IMR-90 (cell line): Measurements from ENCODE around the gene USP30. TPM values are rescaled to one million over a fixed set of nuclear protein-coding genes. Genes with fewer than 3 reads are reported as not detected.

Source experiments
- ATAC-seq: fragments of 200-7000 bp; cut with Tn5 transposase; 2 replicates; pipeline ENCODE4 v1.9.1; 2020; ENCODE audit warnings: low read depth, mild to moderate bottlenecking, moderate library complexity
- BruUV-seq: library from RNA; stranded (reverse); fragments of 400-500 nt; replicated peaks from 2 replicates; lab custom pipeline; 2021; lab: Mats Ljungman, UMichigan
- CTCF ChIA-PET: fragments of 300-600 bp; formaldehyde crosslinking; extraction: SDS; loops from one replicate; lab custom pipeline; 2021; ENCODE audit warnings: antibody characterized with exemption; lab: Yijun Ruan, JAX
- POLR2A ChIA-PET: fragments of 300-600 bp; sonication (Branson Sonifier 250); formaldehyde crosslinking; loops from one replicate; lab custom pipeline; 2022; ENCODE audit warnings: antibody characterized with exemption; ENCODE audit not compliant: unreplicated experiment; lab: Charles Lee
- DNase-seq: peaks from one replicate; pipeline ENCODE4 v3.0.0; 2013
- H2AFZ ChIP-seq: replicated peaks from 2 replicates; pipeline ENCODE3; 2013; ENCODE audit warnings: low read length, mild to moderate bottlenecking; ENCODE audit not compliant: poor library complexity
- H2AK5ac ChIP-seq: 2 replicates; pipeline ENCODE4 v1.6.1; 2013; ENCODE audit warnings: low read depth, low read length, inconsistent platforms
- H2AK9ac ChIP-seq: replicated peaks from 2 replicates; pipeline ENCODE3; 2013; ENCODE audit warnings: mild to moderate bottlenecking, low read depth, low read length, moderate library complexity; ENCODE audit not compliant: poor library complexity
- H2BK120ac ChIP-seq: 2 replicates; pipeline ENCODE4 v1.6.1; 2013; ENCODE audit warnings: low read depth, low read length, inconsistent platforms
- H2BK15ac ChIP-seq: 3 replicates; pipeline ENCODE4 v1.6.1; 2013; ENCODE audit warnings: low read depth, low read length, inconsistent platforms
- H2BK20ac ChIP-seq: 2 replicates; pipeline ENCODE4 v1.6.1; 2013; ENCODE audit warnings: low read depth, mild to moderate bottlenecking, inconsistent platforms, low read length, moderate library complexity
- H2BK5ac ChIP-seq: 2 replicates; pipeline ENCODE4 v1.6.1; 2013; ENCODE audit warnings: mild to moderate bottlenecking, low read depth, low read length, inconsistent platforms; ENCODE audit not compliant: poor library complexity, severe bottlenecking
- H3K14ac ChIP-seq: replicated peaks from 2 replicates; pipeline ENCODE4 v1.6.1; 2013; ENCODE audit warnings: low read depth, low read length, inconsistent platforms
- H3K18ac ChIP-seq: 2 replicates; pipeline ENCODE4 v1.6.1; 2013; ENCODE audit warnings: low read depth, low read length, control low read depth
- H3K23ac ChIP-seq: 2 replicates; pipeline ENCODE4 v1.6.1; 2013; ENCODE audit warnings: low read depth, low read length, inconsistent platforms
- H3K27ac ChIP-seq: 2 replicates; pipeline ENCODE4 v1.5.1; 2013; ENCODE audit warnings: mild to moderate bottlenecking, control low read depth, low read length; ENCODE audit not compliant: insufficient read depth
- H3K27me3 ChIP-seq: 2 replicates; pipeline ENCODE4 v1.6.1; 2013; ENCODE audit warnings: low read length; ENCODE audit not compliant: control insufficient read depth, insufficient read depth
- H3K36me3 ChIP-seq: 2 replicates; pipeline ENCODE4 v1.6.1; 2013; ENCODE audit warnings: low read length, mixed read lengths; ENCODE audit not compliant: control insufficient read depth, insufficient read depth
- H3K4ac ChIP-seq: 2 replicates; pipeline ENCODE4 v1.6.1; 2013; ENCODE audit warnings: low read depth, low read length, inconsistent platforms
- H3K4me1 ChIP-seq: 2 replicates; pipeline ENCODE4 v1.6.1; 2013; ENCODE audit warnings: low read length, mixed read lengths; ENCODE audit not compliant: control insufficient read depth, insufficient read depth
- H3K4me2 ChIP-seq: 2 replicates; pipeline ENCODE4 v1.6.1; 2013; ENCODE audit warnings: low read depth, mild to moderate bottlenecking, control low read depth, low read length, moderate library complexity
- H3K4me3 ChIP-seq: 2 replicates; pipeline ENCODE4 v1.5.1; 2013; ENCODE audit warnings: low read depth, mild to moderate bottlenecking, control low read depth, low read length, moderate library complexity; ENCODE audit not compliant: insufficient read depth
- H3K56ac ChIP-seq: 2 replicates; pipeline ENCODE4 v1.6.1; 2013; ENCODE audit warnings: low read length, inconsistent platforms; ENCODE audit not compliant: insufficient read depth; ENCODE audit errors: extremely low read depth
- H3K79me1 ChIP-seq, 2 experiments: 2 replicates each; pipeline ENCODE4 v1.6.1; 2013; ENCODE audit warnings: low read length in 2 of 2, inconsistent platforms in 1 of 2, low read depth in 1 of 2
- H3K9ac ChIP-seq: 2 replicates; pipeline ENCODE4 v1.6.1; 2013; ENCODE audit warnings: low read depth, low read length, control low read depth
- H3K9me1 ChIP-seq: 2 replicates; pipeline ENCODE4 v1.6.1; 2013; ENCODE audit warnings: low read length, inconsistent platforms; ENCODE audit not compliant: insufficient read depth
- H3K9me3 ChIP-seq: 2 replicates; pipeline ENCODE4 v1.6.1; 2013; ENCODE audit warnings: low read length; ENCODE audit not compliant: control insufficient read depth, insufficient read depth
- H4K20me1 ChIP-seq: 2 replicates; pipeline ENCODE4 v1.6.1; 2013; ENCODE audit warnings: low read length, inconsistent platforms; ENCODE audit not compliant: insufficient read depth
- H4K5ac ChIP-seq: 2 replicates; pipeline ENCODE4 v1.6.1; 2013; ENCODE audit warnings: mild to moderate bottlenecking, low read depth, low read length, control low read depth
- H4K8ac ChIP-seq, 2 experiments: 2 replicates each; pipeline ENCODE4 v1.6.1; 2013; ENCODE audit warnings: low read depth in 2 of 2, low read length in 2 of 2, control low read depth in 1 of 2, inconsistent platforms in 1 of 2
- H4K91ac ChIP-seq: 2 replicates; pipeline ENCODE4 v1.6.1; 2013; ENCODE audit warnings: low read depth, low read length, inconsistent platforms; ENCODE audit not compliant: insufficient read depth
- BHLHE40 ChIP-seq: fragments of 150-350 bp; IDR thresholded peaks from 2 replicates; pipeline ENCODE4 v1.6.1; 2016; ENCODE audit warnings: mild to moderate bottlenecking, low read depth, low read length
- CHD1 ChIP-seq: IDR thresholded peaks from 2 replicates; pipeline ENCODE4 v1.6.1; 2012; ENCODE audit warnings: low read depth, low read length, improper control_type of control experiment
- MAFK ChIP-seq: IDR thresholded peaks from 2 replicates; pipeline ENCODE4 v1.6.1; 2012; ENCODE audit warnings: low read depth, low read length, improper control_type of control experiment
- MAZ ChIP-seq: IDR thresholded peaks from 2 replicates; pipeline ENCODE4 v1.6.1; 2012; ENCODE audit warnings: low read depth, mild to moderate bottlenecking, low read length, improper control_type of control experiment, moderate library complexity, borderline replicate concordance
- MXI1 ChIP-seq: IDR thresholded peaks from 2 replicates; pipeline ENCODE4 v1.6.1; 2012; ENCODE audit warnings: low read depth, mild to moderate bottlenecking, low read length, moderate library complexity, borderline replicate concordance
- NFE2L2 ChIP-seq: fragments of 150-350 bp; IDR thresholded peaks from 2 replicates; pipeline ENCODE4 v1.6.1; 2016; ENCODE audit warnings: low read depth, mild to moderate bottlenecking, low read length
- POLR2A ChIP-seq: IDR thresholded peaks from 2 replicates; pipeline ENCODE4 v1.6.1; 2012; ENCODE audit warnings: mild to moderate bottlenecking, low read depth, low read length
- RCOR1 ChIP-seq: IDR thresholded peaks from 2 replicates; pipeline ENCODE4 v1.6.1; 2012; ENCODE audit warnings: mild to moderate bottlenecking, low read length, improper control_type of control experiment; ENCODE audit not compliant: insufficient replicate concordance
- SMC3 ChIP-seq: fragments of 150-350 bp; IDR thresholded peaks from 2 replicates; pipeline ENCODE4 v1.6.1; 2016; ENCODE audit warnings: low read depth, mild to moderate bottlenecking, antibody characterized with exemption, low read length, moderate library complexity
- WGBS, 2 experiments: methylation state at CpG; one replicate each; pipeline versions ENCODE4 v1.1.5 to v1.1.7; 2013; ENCODE audit warnings: missing lambda C conversion rate in 2 of 2; ENCODE audit not compliant: insufficient read length in 1 of 2; ENCODE audit errors: extremely low coverage in 2 of 2; 5-methylcytosine and 5-hydroxymethylcytosine counted together
- dilution Hi-C: fragments of 300-500 bp; cut with HindIII; formaldehyde crosslinking; loops from one replicate; pipeline ENCODE4 v1.14.3; 2018; ENCODE audit warnings: low sequenced_read_pairs; ENCODE audit not compliant: unreplicated experiment
- in situ Hi-C: fragments of 300-500 bp; cut with MboI; formaldehyde crosslinking; loops from 3 replicates; pipeline ENCODE4 v1.14.3; 2019; ENCODE audit warnings: low sequenced_read_pairs, inconsistent platforms, mixed read lengths
- intact Hi-C: fragments of 100-400 bp; cut with micrococcal nuclease; formaldehyde crosslinking; loops from 2 replicates; pipeline ENCODE4 v1.10.0; 2022
- polyA plus RNA-seq, 3 experiments: library from polyadenylated mRNA; depleted of rRNA; stranded (reverse); fragments of >200 nt; gene quantifications; 2 replicates each; pipeline ENCODE4 v1.2.3, GENCODE V29; 2012; ENCODE audit warnings: low replicate concordance in 1 of 3
- total RNA-seq: library from RNA; depleted of rRNA; stranded (reverse); fragments of >200 nt; gene quantifications from 2 replicates; pipeline ENCODE4 v1.2.3, GENCODE V29; 2012
- TF ChIP-seq, protein P1 (sequence below): conservative IDR thresholded peaks from 2 replicates; pipeline ENCODE4 v1.5.1; 2012; ENCODE audit warnings: mild to moderate bottlenecking, low read depth, low read length, improper control_type of control experiment
- TF ChIP-seq, protein P2 (sequence below): fragments of 150-350 bp; IDR thresholded peaks from 2 replicates; pipeline ENCODE4 v1.6.1; 2017; ENCODE audit warnings: mild to moderate bottlenecking, antibody characterized with exemption, low read length, low read depth

The USP30 gene
- total and polyA plus RNA-seq, 2 of the 4 experiments (the other 2 are of a cell fraction): 10.4 to 11.2 TPM

DNA sequence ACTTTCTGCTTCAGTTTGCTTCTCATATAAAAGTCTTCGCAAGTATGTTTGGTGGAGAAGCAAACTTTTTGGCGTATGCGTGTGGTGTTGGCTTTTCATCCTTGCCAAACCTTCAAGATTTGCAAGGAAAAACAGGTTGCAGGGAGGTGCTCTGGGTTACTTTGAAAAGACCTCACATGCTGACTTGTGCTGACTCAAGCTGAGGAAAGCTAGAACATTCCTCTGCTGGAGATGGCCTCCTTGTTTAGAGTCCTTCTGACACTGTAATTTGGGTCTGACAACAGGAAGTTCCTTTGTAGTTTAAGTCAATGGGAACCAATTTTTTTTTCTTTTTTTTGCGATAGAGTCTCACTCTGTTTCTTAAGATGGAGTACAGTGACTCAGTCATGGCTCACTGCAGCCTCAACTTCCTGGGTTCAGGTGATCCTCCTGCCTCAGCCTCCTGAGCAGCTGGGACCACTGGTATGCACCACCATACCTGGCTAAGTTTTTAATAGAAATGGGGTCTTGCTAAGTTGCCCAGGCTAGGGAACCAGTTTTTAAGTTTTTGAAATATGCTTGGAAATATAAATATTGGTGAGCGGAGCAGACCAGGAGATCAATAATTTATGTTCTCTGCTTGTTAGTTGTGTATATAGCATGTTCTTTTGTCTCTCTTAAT, 61.4 kb downstream of the USP30 start:
- no peak overlapping the region for H2BK5ac ChIP-seq
- no TSS peak for BruUV-seq
- H4K5ac ChIP-seq: no peak overlapping the region
- no peak overlapping the region for H2AK9ac ChIP-seq
- H3K14ac ChIP-seq: no peak overlapping the region
- H3K27me3 ChIP-seq: no peaks in the 10 kb centered on the region
- H3K23ac ChIP-seq: no peak overlapping the region
- H3K9me1 ChIP-seq: peaks cover 5% of the 10 kb centered on the region; the same call in 1 of the 2 replicates
- H2BK20ac ChIP-seq: no peak overlapping the region
- no peak overlapping the region for H2BK120ac ChIP-seq
- ATAC-seq: no peak
- WGBS, 2 experiments: no CpG with 5 or more reads among the region's 5 CpGs
- no peaks in the 10 kb centered on the region for H3K9me3 ChIP-seq
- DNase-seq: no peak
- no peak overlapping the region for H3K4me3 ChIP-seq
- no peak overlapping the region for H3K4me2 ChIP-seq
- H4K91ac ChIP-seq: no peak overlapping the region
- no peak overlapping the region for H2AK5ac ChIP-seq
- H2AFZ ChIP-seq: no peak overlapping the region
- in situ Hi-C loops (loop anchor here (5.0 kb wide), 1 partner anchor 274 kb away; no protein-coding TSS in a partner anchor), intact Hi-C loops (no loop called here), dilution Hi-C loops (no loop called here)
- no peak overlapping the region for H3K4ac ChIP-seq
- H3K36me3 ChIP-seq: peaks cover 3% of the 10 kb centered on the region
- no peaks in the 10 kb centered on the region for H3K4me1 ChIP-seq
- H4K20me1 ChIP-seq: no peaks in the 10 kb centered on the region
- ChIA-PET CTCF (interaction anchor here (1.2 kb wide), 1 partner anchor 280 kb away, joined by 3 read pairs; no protein-coding TSS in a partner anchor), POLR2A (no interaction called here)
- H3K56ac ChIP-seq: no peak overlapping the region
- H4K8ac ChIP-seq: no peak overlapping the region
- H3K18ac ChIP-seq: no peak overlapping the region
- peaks cover 0 to 5% of the 10 kb centered on the region in 2 experiments; a peak in 1 of 4 replicates for H3K79me1 ChIP-seq
- no peak overlapping the region for H2BK15ac ChIP-seq
- no peak overlapping the region for H3K27ac ChIP-seq
- no peak for TF ChIP-seq MAZ
- no peak for TF ChIP-seq MXI1
- TF ChIP-seq, protein P1, sequence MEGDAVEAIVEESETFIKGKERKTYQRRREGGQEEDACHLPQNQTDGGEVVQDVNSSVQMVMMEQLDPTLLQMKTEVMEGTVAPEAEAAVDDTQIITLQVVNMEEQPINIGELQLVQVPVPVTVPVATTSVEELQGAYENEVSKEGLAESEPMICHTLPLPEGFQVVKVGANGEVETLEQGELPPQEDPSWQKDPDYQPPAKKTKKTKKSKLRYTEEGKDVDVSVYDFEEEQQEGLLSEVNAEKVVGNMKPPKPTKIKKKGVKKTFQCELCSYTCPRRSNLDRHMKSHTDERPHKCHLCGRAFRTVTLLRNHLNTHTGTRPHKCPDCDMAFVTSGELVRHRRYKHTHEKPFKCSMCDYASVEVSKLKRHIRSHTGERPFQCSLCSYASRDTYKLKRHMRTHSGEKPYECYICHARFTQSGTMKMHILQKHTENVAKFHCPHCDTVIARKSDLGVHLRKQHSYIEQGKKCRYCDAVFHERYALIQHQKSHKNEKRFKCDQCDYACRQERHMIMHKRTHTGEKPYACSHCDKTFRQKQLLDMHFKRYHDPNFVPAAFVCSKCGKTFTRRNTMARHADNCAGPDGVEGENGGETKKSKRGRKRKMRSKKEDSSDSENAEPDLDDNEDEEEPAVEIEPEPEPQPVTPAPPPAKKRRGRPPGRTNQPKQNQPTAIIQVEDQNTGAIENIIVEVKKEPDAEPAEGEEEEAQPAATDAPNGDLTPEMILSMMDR: no peak
- TF ChIP-seq NFE2L2: no peak
- TF ChIP-seq SMC3: no peak
- TF ChIP-seq BHLHE40: no peak
- TF ChIP-seq POLR2A: no peak
- no peak for TF ChIP-seq RCOR1
- TF ChIP-seq, protein P2, sequence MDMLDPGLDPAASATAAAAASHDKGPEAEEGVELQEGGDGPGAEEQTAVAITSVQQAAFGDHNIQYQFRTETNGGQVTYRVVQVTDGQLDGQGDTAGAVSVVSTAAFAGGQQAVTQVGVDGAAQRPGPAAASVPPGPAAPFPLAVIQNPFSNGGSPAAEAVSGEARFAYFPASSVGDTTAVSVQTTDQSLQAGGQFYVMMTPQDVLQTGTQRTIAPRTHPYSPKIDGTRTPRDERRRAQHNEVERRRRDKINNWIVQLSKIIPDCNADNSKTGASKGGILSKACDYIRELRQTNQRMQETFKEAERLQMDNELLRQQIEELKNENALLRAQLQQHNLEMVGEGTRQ: no peak
- TF ChIP-seq MAFK: no peak
- TF ChIP-seq CHD1: no peak
- H3K9ac ChIP-seq: no peak overlapping the region
